Measurements from ENCODE around the gene CTSE. TPM values are rescaled to one million over a fixed set of nuclear protein-coding genes. Genes with fewer than 3 reads are reported as not detected.

Gene CTSE
- total RNA-seq, 4 donors from 2014 or later, result not detected

DNA sequence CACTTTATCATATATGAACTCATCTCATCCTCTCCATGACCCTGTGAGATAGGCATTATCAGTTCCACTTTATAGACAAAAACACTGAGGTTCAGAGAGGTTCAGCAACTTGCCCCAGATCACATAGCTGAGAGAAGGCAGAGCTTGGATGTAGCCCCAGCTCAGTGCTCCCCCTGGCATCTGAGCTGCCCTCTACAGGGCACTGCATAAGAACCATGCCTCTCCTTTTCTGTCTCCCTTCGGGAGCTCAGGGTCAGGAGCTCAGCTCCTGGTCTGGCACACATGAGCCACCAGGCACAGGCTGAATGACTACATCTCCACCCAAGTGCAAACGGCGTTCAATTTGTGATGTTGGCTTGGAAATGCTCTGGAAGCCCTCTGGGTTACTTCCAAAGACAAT lies 37.4 kb downstream of the CTSE start:
- TF ChIP-seq, protein P1, sequence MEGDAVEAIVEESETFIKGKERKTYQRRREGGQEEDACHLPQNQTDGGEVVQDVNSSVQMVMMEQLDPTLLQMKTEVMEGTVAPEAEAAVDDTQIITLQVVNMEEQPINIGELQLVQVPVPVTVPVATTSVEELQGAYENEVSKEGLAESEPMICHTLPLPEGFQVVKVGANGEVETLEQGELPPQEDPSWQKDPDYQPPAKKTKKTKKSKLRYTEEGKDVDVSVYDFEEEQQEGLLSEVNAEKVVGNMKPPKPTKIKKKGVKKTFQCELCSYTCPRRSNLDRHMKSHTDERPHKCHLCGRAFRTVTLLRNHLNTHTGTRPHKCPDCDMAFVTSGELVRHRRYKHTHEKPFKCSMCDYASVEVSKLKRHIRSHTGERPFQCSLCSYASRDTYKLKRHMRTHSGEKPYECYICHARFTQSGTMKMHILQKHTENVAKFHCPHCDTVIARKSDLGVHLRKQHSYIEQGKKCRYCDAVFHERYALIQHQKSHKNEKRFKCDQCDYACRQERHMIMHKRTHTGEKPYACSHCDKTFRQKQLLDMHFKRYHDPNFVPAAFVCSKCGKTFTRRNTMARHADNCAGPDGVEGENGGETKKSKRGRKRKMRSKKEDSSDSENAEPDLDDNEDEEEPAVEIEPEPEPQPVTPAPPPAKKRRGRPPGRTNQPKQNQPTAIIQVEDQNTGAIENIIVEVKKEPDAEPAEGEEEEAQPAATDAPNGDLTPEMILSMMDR (IDR thresholded peaks at IDR 0.05), result no peak
- no peak for DNase-seq (ENCODE audit: low spot score)
- no peak for ATAC-seq (ENCODE audit: low FRiP score)

DNA sequence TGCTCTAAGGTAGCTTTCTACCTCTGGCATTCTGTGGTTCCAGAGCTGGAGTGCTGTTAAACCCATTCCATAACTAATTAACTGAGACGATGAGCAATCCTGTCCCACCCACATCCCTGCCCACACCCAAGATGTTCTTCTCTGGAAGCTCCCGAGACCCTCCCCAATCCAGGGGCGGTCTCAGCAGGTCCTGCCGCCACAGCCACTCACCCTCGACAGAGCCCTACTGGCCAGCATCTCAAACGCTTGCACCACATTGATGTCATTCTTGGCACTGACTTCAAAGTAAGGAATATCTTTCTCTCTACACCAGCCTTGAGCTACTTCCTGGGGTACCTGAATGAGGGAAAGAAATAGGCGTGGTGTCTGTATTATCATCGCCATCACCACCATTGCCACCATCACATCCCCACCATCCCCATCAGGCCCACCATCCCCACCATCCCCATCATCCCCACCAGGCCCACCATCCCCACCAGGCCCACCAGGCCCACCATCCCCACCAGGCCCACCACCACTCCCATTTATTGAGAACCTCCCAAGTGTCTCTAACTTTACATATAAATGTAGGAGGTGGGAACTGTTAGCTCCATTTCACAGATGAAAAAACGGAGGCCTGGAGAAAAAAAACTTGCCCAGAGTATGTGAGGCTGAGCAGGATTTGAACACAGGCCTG lies 38.2 kb downstream of the CTSE start:
- DNase-seq (ENCODE audit: low spot score), result no peak
- peak; percentile 33 for ATAC-seq (ENCODE audit: low FRiP score)
- TF ChIP-seq, protein P1 (IDR thresholded peaks at IDR 0.05), result no peak

DNA sequence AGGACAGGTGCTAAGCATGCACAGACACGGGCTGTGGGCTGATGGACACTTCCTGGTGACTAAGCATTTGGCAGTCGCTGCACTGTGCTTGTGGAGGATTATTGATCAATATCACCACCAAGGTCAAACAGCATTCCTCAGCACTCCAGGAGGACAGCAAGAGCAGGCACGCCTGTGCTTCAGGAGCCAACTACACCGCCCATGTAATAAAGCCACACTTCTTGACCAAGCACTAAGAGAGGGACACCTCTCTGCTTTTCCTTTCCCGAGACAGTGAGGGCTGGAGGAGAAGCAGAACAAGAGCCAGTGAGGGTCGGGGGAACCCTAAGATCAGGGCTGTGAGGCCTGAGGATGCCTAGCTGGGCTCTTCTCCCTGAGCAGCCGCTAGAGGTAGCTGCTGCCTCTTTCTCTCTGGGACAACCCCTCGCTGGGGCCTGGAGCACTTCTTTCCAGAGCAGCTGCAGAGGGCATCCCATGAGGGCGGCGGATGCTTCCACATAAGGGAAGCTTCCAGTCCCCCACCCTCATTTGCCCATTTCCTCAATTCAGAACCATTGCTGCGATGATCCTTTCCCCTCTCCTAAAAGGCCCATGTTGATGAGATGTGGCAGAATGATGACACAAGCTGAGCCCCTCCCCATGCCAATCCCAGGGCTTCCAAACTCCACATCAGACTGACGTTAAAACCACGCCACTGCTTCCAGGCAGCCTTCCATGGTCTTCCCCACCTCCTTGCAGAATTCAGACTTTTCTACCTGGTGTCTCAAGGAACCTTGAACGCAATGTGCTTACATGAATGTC lies 39.6 kb downstream of the CTSE start:
- ATAC-seq (ENCODE audit: low FRiP score) (no peak), DNase-seq (ENCODE audit: low spot score) (no peak)
- TF ChIP-seq, protein P1 (IDR thresholded peaks at IDR 0.05), result peak in 1 of 3 donors; percentile 22

DNA sequence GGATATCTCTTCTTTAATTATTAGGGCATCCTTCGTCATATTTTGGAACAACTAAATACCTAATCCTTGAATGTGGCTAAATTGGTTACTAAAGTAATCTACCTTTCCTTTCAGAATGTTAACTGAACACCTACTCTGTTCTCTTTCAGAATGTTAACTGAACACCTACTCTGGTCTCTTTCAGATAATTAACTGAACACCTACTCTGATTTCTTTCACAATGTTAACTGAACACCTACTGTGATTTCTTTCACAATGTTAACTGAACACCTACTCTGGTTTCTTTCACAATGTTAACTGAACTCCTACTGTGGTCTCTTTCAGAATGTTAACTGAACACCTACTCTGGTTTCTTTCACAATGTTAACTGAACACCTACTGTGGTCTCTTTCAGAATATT lies 42.4 kb downstream of the CTSE start:
- no peak for ATAC-seq (ENCODE audit: low FRiP score)
- TF ChIP-seq, protein P1 (IDR thresholded peaks at IDR 0.05), result no peak
- no peak for DNase-seq (ENCODE audit: low spot score)

DNA sequence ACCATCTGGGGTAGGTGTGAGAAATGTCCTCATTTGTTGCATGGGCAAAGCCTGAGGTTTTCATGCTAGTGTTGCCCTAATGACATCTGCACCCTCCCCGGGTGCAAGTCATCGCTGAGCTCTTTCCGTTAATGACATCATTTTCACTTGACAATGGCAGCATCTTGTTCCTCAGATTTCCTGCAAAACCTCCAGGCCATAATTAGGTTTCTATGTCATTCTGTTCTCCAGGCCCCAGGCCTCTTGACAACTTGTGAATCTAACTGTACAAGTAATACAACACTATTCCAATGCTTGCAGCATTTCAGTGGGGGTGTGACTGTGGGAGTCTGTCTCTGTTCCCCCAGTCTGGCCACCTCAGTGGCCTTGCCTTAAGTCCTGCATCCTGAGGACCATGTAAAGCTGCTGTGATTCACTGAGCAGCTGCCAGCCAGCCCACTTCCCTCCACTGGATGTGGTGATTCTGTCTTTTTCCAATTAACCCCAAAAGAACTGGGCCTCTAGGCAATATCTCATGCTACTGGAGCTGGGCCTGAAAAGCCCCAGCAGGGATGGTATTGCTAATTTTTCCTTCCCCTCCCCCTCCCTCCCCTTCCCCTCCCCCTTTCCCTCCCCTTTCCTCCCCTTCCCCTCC lies 43.3 kb downstream of the CTSE start:
- TF ChIP-seq, protein P1 (IDR thresholded peaks at IDR 0.05), result no peak
- no peak for ATAC-seq (ENCODE audit: low FRiP score)
- DNase-seq (ENCODE audit: low spot score), result no peak

DNA sequence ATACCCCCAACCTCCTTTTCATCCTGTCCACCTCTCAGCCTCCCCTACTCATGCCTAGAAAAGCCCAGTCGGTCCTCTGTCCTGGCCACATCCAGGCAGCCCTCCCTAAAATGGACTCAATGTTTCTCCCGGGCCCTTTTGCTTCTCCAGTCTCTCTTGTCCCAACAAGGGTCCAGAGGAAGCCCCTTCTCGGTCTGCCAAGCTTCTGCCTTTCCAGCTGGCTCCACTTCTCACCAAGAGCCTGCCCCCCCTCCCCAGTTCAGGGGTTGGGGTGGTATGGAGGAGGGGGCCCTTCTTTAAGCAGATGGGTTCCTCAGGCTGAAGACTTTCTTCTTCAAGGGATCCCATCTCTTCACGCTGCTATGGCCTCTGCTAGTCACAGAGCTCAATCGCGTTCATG lies 44.4 kb downstream of the CTSE start:
- ATAC-seq (ENCODE audit: low FRiP score) (no peak), DNase-seq (ENCODE audit: low spot score) (no peak)
- TF ChIP-seq, protein P1 (IDR thresholded peaks at IDR 0.05), result no peak
